ENCODE data around the gene ZWILCH.
"Not testable (repeated sequence)": the region's sequence is repeated elsewhere in the genome, so short reads cannot be mapped to it uniquely, and the experiment has no call there.

ZWILCH gene

DNA sequence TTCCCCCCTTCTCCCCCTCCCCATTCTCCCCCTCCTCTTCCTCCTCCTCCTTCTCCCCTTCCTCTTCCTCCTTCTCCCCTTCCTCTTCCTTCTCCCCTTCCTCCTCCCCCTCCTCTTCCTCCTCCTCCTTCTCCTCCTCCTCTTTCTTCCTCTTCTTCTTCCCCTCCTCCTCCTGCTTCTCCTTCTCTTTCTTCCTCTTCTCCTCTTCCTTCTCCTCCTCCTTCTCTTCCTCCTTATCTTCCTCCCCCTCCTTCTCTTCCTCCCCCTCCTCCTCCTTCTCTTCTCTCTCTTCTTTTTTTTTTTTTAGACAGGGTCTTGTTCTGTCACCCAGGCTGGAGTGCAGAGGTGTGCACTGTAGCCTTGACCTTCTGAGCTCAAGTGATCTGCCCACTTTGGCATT is 81.9 kb downstream of the ZWILCH start:
- no peak for DNase-seq

DNA sequence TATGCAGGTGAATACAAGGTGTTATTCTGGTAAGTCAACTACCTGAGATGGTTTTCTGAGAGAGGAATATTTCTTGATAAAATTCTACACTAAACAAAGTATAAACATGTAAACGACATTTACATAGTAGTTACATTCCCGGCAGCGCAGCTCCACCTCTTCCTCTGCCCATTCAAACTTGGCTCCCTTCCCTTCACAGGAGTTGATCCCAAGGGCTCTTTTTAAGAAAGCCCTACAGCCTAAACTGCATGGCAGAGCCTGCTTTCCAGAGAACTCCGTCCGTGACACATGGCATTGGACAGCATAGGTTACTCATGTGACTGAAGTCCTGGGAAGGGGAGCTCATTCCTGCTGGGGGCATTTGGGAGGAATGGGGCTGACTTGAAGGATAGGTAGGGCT is 82.6 kb downstream of the ZWILCH start:
- no peak for DNase-seq

DNA sequence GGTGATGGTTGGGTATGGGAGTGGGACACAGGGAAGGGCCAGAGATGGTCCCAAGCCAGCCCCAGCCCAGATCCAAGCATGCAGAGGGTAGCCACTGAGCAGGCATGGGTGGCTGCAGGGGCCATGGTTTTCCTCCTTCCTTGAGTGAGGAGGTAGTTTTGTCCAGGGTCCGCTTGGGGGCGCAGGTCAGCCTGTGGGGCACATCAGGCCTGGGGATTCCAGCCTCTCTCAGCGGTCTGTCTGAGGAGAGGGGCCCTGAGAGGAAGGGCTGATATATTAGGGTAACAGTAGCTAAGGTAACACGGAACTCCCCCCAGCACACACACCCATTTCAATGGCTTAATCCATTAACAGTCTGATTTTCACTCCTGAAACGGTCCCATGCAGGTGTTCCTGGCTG is 83.4 kb downstream of the ZWILCH start:
- no peak for DNase-seq

DNA sequence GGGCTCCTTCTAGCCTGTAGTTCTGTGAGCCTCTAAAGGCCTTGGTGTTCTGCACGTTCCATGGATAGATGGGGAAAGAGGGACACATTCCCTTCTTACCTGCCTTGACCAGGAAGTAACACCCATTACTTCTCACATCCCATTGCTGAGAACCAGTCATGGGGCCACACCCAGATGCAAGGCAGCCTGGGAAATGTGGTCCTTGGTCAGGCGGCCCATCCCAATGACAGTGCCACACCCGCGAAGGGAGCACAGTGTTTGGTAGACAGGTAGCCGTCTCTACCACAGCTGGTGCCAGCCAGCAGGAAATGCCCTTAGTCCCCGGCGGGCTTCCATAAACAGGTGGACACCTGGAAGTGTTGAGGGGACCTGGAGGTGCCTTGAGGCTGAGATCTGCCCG is 83.8 kb downstream of the ZWILCH start:
- DNase-seq: no peak

DNA sequence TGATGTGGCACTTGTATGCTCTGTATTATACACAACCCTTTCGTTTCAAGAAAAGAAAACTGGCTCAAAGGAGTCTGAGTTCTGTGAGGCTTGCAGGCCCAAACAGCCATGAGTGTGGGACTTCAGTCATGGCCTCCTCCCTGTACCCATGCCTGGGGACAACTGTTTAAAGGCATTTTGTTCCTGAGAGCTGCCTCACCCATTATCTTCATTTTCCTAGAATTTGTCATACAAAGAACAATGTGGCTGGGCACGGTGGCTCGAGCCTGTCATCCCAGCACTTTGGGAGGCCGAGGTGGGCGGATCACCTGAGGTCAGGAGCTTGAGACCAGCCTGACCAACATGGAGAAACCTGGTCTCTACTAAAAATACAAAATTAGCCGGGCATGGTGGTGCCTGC is 84.3 kb downstream of the ZWILCH start:
- not testable (repeated sequence) for DNase-seq

DNA sequence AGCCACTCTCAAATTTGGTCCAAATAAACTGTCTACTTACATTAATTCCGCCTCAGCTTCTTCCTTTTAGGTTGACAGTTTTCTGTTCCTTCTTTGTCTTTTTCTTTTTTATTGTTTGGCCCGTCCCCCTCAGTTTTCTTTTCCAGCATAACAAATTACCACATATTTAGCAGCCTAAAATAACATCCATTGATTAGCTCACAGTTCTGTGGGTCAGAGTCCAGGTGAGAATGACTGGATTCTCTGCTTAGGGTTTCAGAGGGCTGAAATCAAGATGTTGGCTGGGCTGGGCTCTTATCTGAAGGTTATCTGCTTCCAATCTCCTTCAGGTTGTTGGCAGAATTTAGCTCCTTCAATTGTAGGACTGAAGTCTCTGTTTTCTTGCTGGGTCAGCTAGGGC is 85.3 kb downstream of the ZWILCH start:
- no peak for DNase-seq

DNA sequence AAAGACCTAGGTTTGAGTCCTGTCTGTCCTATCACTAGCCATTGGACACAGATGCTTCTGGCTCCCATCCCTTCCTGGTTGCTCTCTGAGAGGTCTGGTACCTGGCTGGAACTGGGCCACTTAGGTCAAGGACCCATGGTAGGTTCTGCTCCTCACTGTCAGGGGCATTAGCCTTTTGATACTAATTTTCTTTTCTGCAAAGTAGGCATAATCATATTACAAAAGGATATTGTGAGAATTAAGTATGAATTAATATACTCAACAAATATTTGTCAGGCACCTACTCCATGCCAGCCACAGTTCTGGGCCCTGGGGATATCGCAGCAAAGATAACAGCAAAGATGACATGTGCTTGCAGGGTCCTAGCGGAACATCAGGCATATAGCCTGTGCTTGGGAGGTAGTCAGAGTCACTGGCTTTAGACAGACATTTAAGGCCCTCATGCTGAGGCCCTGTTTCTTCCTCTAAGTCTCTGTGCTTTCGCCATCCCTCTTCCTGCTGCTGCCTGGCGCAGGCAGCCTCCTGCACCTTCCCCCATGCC is 86.3 kb downstream of the ZWILCH start:
- no peak for DNase-seq

DNA sequence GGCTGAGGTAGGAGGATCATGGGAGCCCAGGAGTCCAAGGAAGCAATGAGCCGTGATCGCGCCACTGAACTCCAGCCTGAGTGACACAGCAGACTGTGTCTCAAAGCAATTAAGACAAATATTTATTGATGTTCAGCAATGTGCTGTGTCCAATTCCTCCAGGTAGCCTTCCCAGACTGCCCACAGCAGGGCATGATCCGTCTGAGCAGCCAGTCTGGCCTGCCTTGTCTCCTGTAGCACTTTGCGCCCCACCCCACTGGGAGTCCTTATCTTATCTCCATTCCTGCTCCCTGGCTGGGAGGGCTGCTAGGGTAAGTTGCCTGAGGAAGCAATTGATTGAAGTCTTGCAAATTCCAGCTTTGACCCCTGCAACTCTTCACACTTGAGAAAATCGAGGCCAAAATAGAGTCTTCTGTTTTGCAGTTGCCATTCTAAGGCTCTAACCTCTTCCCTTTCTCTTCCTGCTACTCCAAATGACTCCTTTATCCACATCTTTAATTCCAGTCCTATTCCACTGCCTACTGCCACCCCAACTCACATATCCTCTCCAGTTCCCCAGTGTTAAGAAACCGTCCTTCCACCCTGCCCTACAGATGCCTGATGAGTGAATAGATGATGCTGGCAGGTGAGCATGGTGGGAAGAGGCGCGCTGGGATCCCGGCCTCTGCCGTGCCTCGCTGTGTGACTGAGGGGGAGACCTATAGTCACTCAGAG is 87.5 kb downstream of the ZWILCH start:
- DNase-seq: no peak

DNA sequence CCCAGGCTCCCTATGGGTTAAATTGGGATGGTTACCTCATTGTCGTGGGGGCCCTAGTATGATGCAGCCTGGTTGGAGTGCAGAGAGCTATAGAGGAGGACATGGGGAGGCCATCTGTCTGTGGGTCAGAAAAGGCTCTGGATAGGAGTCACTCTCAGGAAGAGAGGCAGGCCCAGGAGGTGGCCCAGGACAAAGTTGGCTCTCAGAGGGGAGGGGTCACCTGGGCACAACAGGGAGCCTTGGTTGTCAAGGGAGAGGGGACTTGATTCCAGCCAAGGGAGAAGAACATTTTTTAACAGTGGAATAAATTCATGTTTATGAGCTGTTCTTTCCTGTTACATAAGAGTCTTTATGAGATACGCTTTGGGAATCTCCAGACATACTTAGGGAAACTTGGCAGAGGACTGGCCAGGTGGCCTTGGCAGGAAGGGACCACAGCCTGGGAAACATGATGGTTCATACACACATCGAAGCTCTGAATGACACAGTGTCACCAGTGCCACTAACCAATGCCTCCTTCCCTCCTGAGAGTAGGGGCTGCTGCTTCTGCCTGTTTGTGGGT is 88.2 kb downstream of the ZWILCH start:
- no peak for DNase-seq

DNA sequence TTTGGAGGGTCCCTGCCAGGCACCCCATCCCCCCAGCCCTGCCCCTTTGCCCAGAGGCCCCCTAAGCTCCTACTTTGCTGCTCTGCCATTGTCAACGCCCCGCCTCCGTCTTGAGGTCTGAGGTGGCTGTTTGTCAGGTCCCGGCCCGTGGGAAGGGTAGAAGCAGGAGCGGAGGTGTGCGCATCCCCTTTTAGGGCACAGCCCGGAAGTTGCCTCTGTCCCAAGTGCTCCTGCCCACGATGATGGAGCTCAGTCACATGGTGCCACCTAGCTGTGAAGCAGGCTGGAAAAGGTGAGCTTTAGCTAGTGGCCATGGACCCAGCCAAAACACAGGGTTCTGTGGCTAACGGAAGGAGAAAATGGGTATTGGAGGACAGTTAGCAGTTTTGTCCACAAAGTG is 89.2 kb downstream of the ZWILCH start:
- DNase-seq: no peak

DNA sequence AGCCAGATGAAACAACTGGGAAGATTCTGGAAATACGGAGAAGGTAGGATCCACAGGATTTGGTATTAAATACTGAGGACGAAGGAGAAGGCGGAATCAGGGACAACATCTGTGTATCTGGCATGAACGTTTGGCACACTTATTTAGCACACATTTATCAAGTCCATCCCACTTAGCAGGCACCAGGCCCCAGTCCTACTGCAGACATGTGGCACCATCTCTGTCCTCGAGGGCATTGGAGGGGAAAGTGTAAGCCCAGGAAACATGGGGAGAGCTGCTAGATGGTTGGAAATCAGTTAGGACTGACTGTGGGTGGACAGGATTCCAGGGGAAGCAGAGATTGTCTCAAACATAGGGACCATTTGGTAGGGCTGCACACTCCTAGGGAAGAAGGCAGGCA is 89.7 kb downstream of the ZWILCH start:
- no peak for DNase-seq

DNA sequence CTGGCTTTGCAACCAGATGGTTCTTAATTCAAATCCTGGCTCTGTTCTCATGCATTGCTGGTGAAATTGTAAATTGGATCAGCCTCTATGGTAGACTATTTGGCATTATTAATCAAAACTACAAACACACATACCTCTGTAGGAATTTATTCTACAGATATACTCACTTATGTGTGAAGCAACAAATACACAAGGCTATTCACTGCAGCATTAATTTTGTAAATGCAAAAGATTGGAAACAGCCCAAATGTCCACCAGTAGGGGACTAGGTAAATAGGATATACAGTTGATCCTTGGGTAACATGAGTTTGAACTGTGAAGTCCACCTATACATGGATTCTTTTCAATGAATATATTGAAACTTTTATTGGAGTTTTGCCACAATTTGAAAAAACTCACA is 90.2 kb downstream of the ZWILCH start:
- no peak for DNase-seq

DNA sequence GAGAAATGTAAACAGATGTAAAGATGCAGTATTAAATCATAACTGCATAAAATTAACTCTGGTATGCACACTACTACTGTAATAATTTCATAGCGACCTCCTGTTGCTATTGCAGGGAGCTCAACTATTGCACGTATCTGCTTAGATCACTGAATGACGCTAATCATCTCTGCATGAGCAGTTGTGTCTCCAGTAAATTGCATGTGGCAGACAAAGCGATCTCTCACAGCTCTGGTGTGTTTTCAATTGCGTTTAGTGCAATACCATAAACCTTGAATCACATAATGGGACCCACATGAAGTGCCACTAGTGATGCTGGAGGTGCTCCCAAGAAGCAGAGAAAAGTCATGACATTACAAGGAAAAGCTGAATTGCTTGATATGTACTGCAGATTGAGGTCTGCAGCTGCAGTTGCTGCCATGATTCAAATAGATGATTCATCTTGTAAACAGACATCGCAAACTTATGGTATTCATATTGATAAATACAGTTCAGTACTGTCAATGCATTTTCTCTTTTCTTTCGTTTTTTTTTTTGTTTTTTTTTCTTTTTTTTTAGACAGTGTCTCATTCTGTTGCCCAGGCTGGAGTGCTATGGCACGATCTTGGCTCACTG is 90.9 kb downstream of the ZWILCH start:
- DNase-seq: no peak

DNA sequence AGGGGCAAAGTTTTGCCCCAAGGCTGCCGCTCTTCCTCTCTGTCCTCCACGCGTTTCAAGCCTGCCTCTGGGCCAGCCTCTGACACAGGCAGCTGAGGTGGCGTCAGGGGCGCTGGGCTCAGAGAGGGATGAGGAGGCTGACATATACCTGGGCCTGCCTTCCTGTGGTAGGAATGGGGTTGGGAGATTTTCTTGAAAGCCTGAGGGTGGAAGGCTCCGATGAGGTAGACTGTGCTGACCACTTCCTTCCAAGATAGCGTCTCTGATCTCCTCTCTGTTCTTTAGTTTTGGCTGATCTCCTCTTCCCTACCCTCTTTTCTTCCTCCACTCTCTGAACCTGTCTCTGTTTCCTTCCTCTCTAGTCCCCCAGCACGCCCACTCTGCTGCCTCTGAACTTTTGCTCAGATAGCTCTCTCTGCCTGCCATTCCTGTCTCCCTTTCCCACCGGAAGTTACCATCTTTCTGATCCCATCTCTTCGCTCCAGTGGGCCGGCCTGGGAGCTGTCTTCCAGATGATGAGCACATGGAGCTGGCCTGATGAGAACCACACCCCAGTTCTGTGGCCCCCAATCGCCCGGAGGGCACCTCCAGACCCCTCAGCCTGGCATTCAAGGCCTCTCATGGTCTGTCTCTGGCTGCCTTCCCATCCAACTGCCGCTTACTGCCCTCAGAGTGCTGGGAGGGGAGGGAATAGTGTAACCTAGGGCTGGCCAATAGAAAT is 93.1 kb downstream of the ZWILCH start:
- DNase-seq: no peak

Data from stimulated activated CD4-positive, alpha-beta T cell treated with anti-CD3 and anti-CD28 coated beads, Interleukin-2, amount 100 ng/mL, for 24 hours (primary cell).